Esophagus (tissue), 2 donors: ENCODE results near the gene NLRC5. TPM values are rescaled to one million over a fixed set of nuclear protein-coding genes. Genes with fewer than 3 reads are reported as not detected.
"Not testable (repeated sequence)": the region's sequence is repeated elsewhere in the genome, so short reads cannot be mapped to it uniquely, and the experiment has no call there.

ENCODE experiments used
- H3K27ac ChIP-seq, 2 donors: one replicate each; pipeline ENCODE4 v1.5.1; 2013; ENCODE audit warnings: low read depth in 2 of 2, mild to moderate bottlenecking in 2 of 2, inconsistent platforms in 1 of 2, low read length in 1 of 2, moderate library complexity in 1 of 2
- H3K27me3 ChIP-seq, 2 donors: one replicate each; pipeline ENCODE4 v1.6.1; 2013; ENCODE audit warnings: low read length in 2 of 2, control low read depth in 1 of 2, mild to moderate bottlenecking in 1 of 2; ENCODE audit not compliant: insufficient read depth in 2 of 2, control insufficient read depth in 1 of 2
- H3K36me3 ChIP-seq, 2 donors: one replicate each; pipeline ENCODE4 v1.6.1; 2013; ENCODE audit warnings: low read length in 1 of 2; ENCODE audit not compliant: control insufficient read depth in 2 of 2, insufficient read depth in 2 of 2
- H3K4me1 ChIP-seq, 2 donors: one replicate each; pipeline ENCODE4 v1.6.1; 2013; ENCODE audit warnings: low read length in 1 of 2; ENCODE audit not compliant: control insufficient read depth in 2 of 2, insufficient read depth in 2 of 2
- H3K4me3 ChIP-seq, 2 donors: one replicate each; pipeline ENCODE4 v1.5.1; 2013; ENCODE audit warnings: low read length in 2 of 2, mild to moderate bottlenecking in 2 of 2, low read depth in 1 of 2, moderate library complexity in 1 of 2
- H3K9me3 ChIP-seq, 2 donors: one replicate each; pipeline ENCODE4 v1.6.1; 2013; ENCODE audit warnings: mild to moderate bottlenecking in 2 of 2, low read depth in 1 of 2, low read length in 1 of 2, moderate library complexity in 1 of 2; ENCODE audit not compliant: control insufficient read depth in 2 of 2, insufficient read depth in 1 of 2
- WGBS, 2 donors: extraction: QIAGEN DNeasy Blood & Tissue Kit; methylation state at CpG; one replicate each; pipeline ENCODE4 v1.1.7; 2013; 5-methylcytosine and 5-hydroxymethylcytosine counted together
- polyA plus RNA-seq, 2 donors: library from polyadenylated mRNA; stranded (reverse); fragments of 200-250 nt; gene quantifications; one replicate each; pipeline ENCODE4 v1.2.3, GENCODE V29; 2013
- donor health status: healthy with polysubstance abuse.
- donor health status: Bipolar disorder and iron deficiency.

Gene NLRC5
- polyA plus RNA-seq, 2 donors, result 11.3 to 21.7 TPM

GRCh38 chr16:57099965-57100364, 110.6 kb downstream of the NLRC5 start:
- H3K4me1 ChIP-seq, H3K36me3 ChIP-seq, H3K27ac ChIP-seq, H3K27me3 ChIP-seq, H3K9me3 ChIP-seq, H3K4me3 ChIP-seq: not testable (repeated sequence)
- WGBS, 2 donors, result 56 to 65% methylated on average over 6 of the region's 6 CpGs

- WGBS, 2 donors, result 97 to 100% methylated on average over 1 of the region's 1 CpG
- Histone ChIP-seq H3K9me3 (no peaks in the 10 kb centered on the region), H3K36me3 (no peaks in the 10 kb centered on the region), H3K27ac (no peak overlapping the region), H3K27me3 (no peaks in the 10 kb centered on the region), H3K4me1 (no peaks in the 10 kb centered on the region), H3K4me3 (no peak overlapping the region)
Observed at GRCh38 chr16:57100445-57100844, 111.1 kb downstream of the NLRC5 start.

- H3K9me3 ChIP-seq, result no peaks in the 10 kb centered on the region
- no peak overlapping the region for H3K4me3 ChIP-seq
- WGBS, 2 donors, result 82 to 86% methylated on average over 16 of the region's 16 CpGs
Observed at GRCh38 chr16:57102888-57103851, 113.8 kb downstream of the NLRC5 start.

GRCh38 chr16:57104706-57105105, 115.3 kb downstream of the NLRC5 start:
- 59 to 67% methylated on average over 3 of the region's 3 CpGs for WGBS, 2 donors
- Histone ChIP-seq H3K27me3 (no peaks in the 10 kb centered on the region), H3K27ac (no peak overlapping the region), H3K9me3 (no peaks in the 10 kb centered on the region), H3K4me3 (no peak overlapping the region), H3K36me3 (no peaks in the 10 kb centered on the region), H3K4me1 (no peaks in the 10 kb centered on the region)

More at GRCh38 chr16:57102888-57103851, 113.8 kb downstream of the NLRC5 start:
- Histone ChIP-seq H3K27me3 (no peaks in the 10 kb centered on the region), H3K27ac (no peak overlapping the region), H3K4me1 (no peaks in the 10 kb centered on the region), H3K36me3 (no peaks in the 10 kb centered on the region)

GRCh38 chr16:57105184-57105583, 115.8 kb downstream of the NLRC5 start:
- 90 to 91% methylated on average over 7 of the region's 7 CpGs for WGBS, 2 donors

GRCh38 chr16:57106767-57107166, 117.4 kb downstream of the NLRC5 start:
- H3K27me3 ChIP-seq, result no peaks in the 10 kb centered on the region
- whole genome bisulfite sequencing, 2 donors, result 86 to 96% methylated on average over 2 of the region's 2 CpGs
- H3K4me3 ChIP-seq, result no peak overlapping the region
- no peaks in the 10 kb centered on the region for H3K36me3 ChIP-seq
- no peaks in the 10 kb centered on the region for H3K4me1 ChIP-seq
- H3K27ac ChIP-seq, result no peak overlapping the region
- H3K9me3 ChIP-seq, result no peaks in the 10 kb centered on the region

More at GRCh38 chr16:57105184-57105583, 115.8 kb downstream of the NLRC5 start:
- Histone ChIP-seq H3K4me1 (no peaks in the 10 kb centered on the region), H3K27me3 (no peaks in the 10 kb centered on the region), H3K9me3 (no peaks in the 10 kb centered on the region), H3K27ac (no peak overlapping the region), H3K36me3 (no peaks in the 10 kb centered on the region), H3K4me3 (no peak overlapping the region)

GRCh38 chr16:57107321-57107922, 118.1 kb downstream of the NLRC5 start:
- Histone ChIP-seq H3K27me3 (no peaks in the 10 kb centered on the region), H3K4me1 (no peaks in the 10 kb centered on the region), H3K27ac (no peak overlapping the region), H3K9me3 (no peaks in the 10 kb centered on the region), H3K36me3 (no peaks in the 10 kb centered on the region), H3K4me3 (no peak overlapping the region)
- 75 to 82% methylated on average over 9 of the region's 9 CpGs for WGBS, 2 donors

- no peak overlapping the region for H3K27ac ChIP-seq
- no peaks in the 10 kb centered on the region for H3K4me1 ChIP-seq
- no peaks in the 10 kb centered on the region for H3K36me3 ChIP-seq
- 72 to 79% methylated on average over 1 of the region's 1 CpG for WGBS, 2 donors
- H3K27me3 ChIP-seq, result no peaks in the 10 kb centered on the region
- H3K9me3 ChIP-seq, result no peaks in the 10 kb centered on the region
- no peak overlapping the region for H3K4me3 ChIP-seq
Observed at GRCh38 chr16:57108432-57108831, 119.1 kb downstream of the NLRC5 start.

- H3K36me3 ChIP-seq, result not testable (repeated sequence)
Observed at GRCh38 chr16:57109259-57110105, 120.1 kb downstream of the NLRC5 start.

More at GRCh38 chr16:57109259-57110105, 120.1 kb downstream of the NLRC5 start:
- H3K4me3 ChIP-seq, H3K9me3 ChIP-seq, H3K4me1 ChIP-seq, H3K27me3 ChIP-seq, H3K27ac ChIP-seq: not testable (repeated sequence)
- 85 to 88% methylated on average over 10 of the region's 10 CpGs for WGBS, 2 donors
